Suppressor macrophage (primary cell): ENCODE measurements around the gene CAP2.
"Not testable (repeated sequence)": the region's sequence is repeated elsewhere in the genome, so short reads cannot be mapped to it uniquely, and the experiment has no call there.

ENCODE experiments used
- DNase-seq, 4 experiments: peaks; one replicate each; pipeline ENCODE4 v3.0.0-alpha.2; 2020 to 2022

CAP2 gene

DNA sequence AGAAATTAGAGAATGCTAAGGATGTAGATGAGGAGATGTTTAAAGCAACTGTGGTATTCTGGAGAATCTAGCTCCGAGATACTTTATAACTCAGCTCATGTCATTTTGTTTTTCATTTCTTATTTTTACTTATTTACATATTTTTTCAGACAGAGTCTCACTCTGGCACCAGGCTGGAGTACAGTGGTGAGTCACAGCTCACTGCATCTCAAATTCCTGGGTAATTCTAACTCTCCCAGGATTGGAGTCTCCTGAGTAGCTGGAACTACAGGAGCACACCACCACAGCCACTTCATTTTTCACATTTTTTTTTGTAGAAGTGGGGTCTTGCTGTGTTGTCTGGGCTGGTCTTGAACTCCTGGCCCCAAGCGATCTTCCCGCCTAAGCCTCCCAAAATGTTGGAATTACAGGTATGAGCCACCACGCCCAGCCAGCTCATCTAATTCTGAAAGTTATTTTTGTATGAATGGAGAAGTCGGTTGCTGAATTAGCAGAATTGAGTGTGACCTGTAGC lies 112.4 kb downstream of the CAP2 start:
- DNase-seq: no peak

DNA sequence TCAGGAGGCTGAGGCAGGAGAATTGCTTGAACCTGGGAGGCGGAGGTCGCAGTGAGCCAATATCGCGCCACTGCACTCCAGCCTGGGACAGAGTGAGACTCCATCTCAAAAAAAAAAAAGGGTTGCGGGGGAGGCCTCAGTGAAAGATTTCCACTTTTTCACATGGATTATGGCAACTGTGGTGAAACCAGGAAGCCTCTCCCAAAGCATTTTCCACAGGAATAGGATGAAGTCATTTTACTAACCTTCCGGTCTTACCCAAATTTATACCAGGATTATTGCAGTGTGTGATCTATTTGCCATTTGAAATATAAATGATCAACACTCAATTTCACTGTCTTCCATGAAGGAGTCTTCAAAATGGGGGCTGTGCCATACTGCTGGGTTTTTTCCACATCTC lies 113.1 kb downstream of the CAP2 start:
- DNase-seq: no peak

- no peak for DNase-seq
These were observed 113.6 kb downstream of the CAP2 start for GRCh38 chr6:17506962-17507361.

DNA sequence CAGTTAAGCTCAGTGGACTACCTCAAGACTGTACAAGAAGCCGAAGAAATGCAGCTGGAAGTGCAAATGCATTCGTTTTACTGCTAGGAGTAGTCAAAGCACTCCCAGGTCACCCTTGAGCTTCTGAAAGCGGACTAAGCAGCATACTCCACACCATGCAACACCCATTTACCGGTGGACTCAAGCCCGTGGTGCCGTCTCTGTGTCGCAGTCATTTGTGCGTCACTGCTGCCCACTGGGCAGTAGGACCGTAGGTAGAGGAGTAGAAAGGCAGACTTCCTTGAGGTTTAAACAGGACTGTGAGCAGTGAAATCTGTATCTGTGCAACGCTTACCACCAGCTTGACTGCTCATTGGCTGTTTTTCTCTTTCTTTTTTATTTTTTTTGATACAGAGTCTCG lies 117.7 kb downstream of the CAP2 start:
- DNase-seq: no peak

- DNase-seq: no peak
These were observed 118.2 kb downstream of the CAP2 start for GRCh38 chr6:17511580-17511979.

- no peak for DNase-seq
These were observed 125.7 kb downstream of the CAP2 start for GRCh38 chr6:17519120-17519519.

GRCh38 chr6:17525637-17526036 lies 132.2 kb downstream of the CAP2 start:
- DNase-seq: no peak

DNA sequence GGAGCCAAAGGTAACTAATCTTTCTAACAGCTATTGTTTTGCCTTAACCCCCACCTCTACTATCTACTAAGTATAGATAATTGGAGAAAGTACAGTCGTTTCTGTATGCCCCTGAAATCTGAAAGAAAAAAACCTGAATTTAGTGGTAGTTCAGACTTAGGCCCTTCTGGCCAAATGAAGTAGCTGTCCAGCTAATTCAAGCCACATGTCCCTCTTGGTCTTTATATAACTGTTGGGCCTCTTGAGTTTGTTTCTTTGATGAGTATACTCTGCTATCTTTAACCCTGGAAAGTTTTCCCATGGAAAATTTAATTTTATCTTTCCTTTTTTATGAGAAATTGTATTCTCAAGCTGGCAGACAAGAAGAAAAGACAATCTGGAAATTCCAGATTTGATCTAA lies 133.7 kb downstream of the CAP2 start:
- no peak for DNase-seq

DNA sequence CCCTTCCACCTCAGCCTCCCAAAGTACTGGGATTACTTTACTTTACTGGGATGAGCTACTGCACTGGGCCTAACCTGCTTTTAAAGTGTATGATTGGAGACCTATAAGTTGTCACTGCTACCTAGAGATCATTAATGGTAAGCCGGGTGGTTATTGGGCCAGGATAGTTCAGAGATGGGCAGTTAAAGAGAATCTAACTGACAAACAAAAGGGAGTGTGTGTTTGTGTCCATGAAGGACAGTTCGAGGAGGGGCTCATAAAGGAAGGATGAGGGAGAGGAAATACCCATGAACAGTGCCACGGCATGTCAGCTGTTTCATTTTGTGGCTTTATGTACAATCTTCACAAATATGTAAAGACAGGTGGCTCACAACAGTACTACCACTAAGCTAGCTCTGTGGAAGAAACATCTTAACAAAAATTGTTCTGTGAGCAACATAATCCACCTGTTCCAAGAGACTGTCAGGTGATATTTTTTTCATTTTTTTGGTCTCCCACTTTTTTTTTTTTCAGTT lies 137.0 kb downstream of the CAP2 start:
- no peak for DNase-seq

- DNase-seq: no peak
These were observed 143.2 kb downstream of the CAP2 start for GRCh38 chr6:17536586-17536985.

DNA sequence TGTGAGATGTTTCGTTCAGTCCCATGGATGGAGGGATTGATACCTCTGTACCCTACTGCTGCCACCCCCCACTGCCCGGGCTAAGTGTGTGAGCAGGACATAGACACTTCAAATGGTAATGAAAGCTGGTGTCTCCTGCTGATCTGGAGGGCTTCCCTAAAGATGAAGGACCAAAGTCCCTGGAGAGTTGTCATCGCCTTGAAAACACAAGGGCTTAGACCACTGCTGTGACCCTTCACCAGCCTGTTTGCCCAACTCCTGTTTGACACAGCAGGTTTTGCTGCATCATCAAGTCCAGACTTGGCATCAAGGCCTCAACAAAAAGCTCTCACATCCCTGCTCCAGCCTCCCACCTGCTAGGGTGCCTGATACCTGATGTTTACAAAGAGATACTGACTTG lies 148.8 kb downstream of the CAP2 start:
- no peak for DNase-seq

DNA sequence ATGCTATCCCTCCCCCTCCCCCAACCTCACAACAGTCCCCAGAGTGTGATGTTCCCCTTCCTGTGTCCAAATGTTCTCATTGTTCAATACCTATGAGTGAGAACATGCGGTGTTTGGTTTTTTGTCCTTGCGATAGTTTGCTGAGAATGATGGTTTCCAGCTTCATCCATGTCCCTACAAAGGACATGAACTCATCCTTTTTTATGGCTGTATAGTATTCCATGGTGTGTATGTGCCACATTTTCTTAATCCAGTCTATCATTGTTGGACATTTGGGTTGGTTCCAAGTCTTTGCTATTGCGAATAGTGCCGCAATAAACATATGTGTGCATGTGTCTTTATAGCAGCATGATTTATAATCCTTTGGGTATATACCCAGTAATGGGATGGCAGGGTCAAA lies 152.3 kb downstream of the CAP2 start:
- not testable (repeated sequence) for DNase-seq

- DNase-seq: no peak
These were observed 158.1 kb downstream of the CAP2 start for GRCh38 chr6:17551383-17551958.

DNA sequence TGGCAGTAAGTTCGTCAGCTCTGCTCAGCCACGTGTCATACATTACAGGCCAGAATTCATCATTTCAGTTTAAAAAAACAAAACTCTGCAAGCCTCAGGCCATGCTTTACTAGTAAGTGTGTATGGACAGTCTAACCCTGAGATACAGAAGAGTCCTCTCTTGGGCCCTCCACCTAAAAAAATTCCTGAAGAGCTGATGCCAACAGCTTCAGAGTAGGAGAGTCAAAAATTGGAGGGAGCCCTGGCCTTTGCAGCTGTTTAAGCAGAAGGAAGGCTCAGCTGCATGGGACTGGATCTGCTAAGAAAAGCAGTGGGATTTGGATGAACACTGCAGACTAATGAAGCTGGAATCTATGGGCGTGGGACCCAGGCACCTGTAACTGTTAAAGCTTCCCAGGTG lies 159.5 kb downstream of the CAP2 start:
- DNase-seq: no peak

DNA sequence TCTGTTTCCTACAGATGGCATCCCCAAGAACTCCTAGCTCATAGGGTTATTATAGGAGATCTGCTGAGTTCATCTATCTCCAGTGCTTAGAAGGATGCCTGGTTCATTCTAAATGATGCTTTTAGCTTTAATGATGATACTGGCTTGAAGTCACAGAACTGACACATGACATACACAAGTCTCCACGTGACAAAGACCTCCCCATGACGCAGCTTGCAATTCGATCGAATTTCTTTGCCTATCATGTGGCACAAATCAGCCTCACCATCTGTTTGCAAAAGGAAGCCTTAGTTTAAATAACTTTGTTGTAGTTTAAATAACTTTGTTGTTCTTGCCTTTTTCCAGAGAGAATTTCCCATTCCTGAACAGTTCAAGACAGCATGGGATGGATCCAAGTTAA lies 162.6 kb downstream of the CAP2 start:
- DNase-seq: no peak

DNA sequence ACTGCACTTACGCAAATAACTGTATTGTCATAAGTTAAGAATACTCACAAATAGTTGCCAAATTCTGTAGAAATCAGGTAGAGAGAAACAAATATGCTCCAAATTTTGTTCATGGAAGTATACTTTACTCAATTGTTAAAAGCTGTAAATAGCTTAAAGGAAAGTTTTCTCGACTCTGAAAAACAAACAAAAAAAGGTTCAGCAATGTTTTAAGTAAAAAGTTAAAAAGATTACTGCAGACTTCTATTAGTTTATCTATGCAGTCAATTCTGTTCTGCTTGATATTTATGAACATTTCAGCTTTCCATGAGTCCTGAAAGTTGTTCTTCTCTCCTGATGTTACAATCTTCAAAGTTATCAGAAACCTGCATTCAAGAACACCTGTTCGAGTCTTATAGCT lies 169.2 kb downstream of the CAP2 start:
- no peak for DNase-seq

GRCh38 chr6:17565399-17565798 lies 172.0 kb downstream of the CAP2 start:
- DNase-seq: no peak

GRCh38 chr6:17574866-17575560 lies 181.6 kb downstream of the CAP2 start:
- DNase-seq: peak in 1 of 4 experiments; percentile 10

DNA sequence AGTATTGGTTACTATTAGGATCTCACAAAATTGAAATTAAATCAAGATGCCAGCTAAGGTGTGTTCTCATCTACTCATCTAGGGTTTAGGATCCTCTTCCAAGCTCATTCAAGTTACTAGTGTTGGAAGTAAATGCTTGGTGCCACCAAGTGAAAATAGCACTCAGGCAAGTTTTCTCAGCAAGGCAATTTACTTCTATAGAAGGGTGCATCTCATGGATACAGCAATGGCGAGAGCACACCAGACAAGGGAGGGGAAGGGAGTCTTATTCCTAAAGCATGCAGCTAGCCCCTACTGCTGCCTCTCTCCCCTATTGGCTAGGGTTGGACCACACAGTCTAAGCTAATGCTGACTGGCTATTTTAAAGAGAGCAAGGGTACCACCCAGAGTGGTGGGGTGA lies 183.7 kb downstream of the CAP2 start:
- DNase-seq: peak in 1 of 4 experiments; percentile 13

DNA sequence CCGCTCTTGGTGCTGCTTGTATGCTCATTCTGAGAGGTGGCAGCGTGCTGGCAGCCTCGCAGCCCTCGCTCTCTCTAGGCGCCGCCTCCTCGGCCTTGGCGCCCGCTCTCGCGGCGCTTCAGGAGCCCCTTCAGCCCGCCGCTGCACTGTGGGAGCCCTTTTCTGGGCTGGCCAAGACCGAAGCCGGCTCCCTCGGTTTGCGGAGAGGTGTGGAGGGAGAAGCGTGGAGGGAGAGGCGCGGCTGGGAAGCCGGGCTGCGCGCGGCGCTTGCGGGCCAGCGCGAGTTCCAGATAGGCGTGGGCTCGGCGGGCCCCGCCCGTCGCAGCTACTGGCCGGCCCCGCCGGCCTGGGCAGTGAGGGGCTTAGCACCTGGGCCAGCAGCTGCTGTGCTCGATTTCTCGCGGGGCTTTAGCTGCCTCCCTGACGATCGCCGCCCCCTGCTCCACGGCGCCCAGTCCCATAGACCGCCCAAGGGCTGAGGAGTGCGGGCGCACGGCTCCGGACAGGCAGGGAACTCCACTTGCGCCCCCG lies 187.2 kb downstream of the CAP2 start:
- peak; percentile 8 to 64 (median 38) for DNase-seq

- DNase-seq: not testable (repeated sequence)
These were observed 187.9 kb downstream of the CAP2 start for GRCh38 chr6:17581282-17581681.

GRCh38 chr6:17583811-17584210 lies 190.4 kb downstream of the CAP2 start:
- DNase-seq: peak; percentile 44 to 78 (median 72)

- peak; percentile 34 to 71 (median 56) for DNase-seq
These were observed 190.9 kb downstream of the CAP2 start for GRCh38 chr6:17584241-17584803.
